ENCODE measurements around the gene OLAH.

GRCh38 chr10:15113766-15114165 lies 70.0 kb downstream of the OLAH start:
- TF ChIP-seq CTCF (IDR thresholded peaks at IDR 0.05) (no peak), POLR2A (IDR thresholded peaks at IDR 0.05) (no peak)
